GM15510 (cell line): ENCODE results near the gene GOLGA8K.
"Not testable (repeated sequence)": the region's sequence is repeated elsewhere in the genome, so short reads cannot be mapped to it uniquely, and the experiment has no call there.

Source experiments
- POLR2A ChIP-seq: IDR thresholded peaks from 3 replicates; pipeline ENCODE4 v1.6.1; 2011; ENCODE audit warnings: borderline replicate concordance; ENCODE audit not compliant: insufficient read length; ENCODE audit errors: extremely low read depth

The GOLGA8K gene

GRCh38 chr15:32403192-32403591, at the start of gene GOLGA8K:
TSS of gene GOLGA8K (minus strand) at chr15:32403292. CDS start at chr15:32403194, 98 bp downstream.
- not testable (repeated sequence) for TF ChIP-seq POLR2A
